Keratinocyte (primary cell): Measurements from ENCODE around the gene WDR70. TPM values are rescaled to one million over a fixed set of nuclear protein-coding genes. Genes with fewer than 3 reads are reported as not detected.
"Not testable (repeated sequence)": the region's sequence is repeated elsewhere in the genome, so short reads cannot be mapped to it uniquely, and the experiment has no call there.

Experiments used
- DNase-seq: peaks from one replicate; pipeline ENCODE4 v3.0.0-alpha.2; 2011; ENCODE audit warnings: low read depth, missing footprints, low spot score
- FAIRE-seq: peaks from 2 replicates; lab custom pipeline; 2011; peaks lifted over from hg19 to GRCh38; lab: Jason Lieb, UNC
- H2AFZ ChIP-seq: 2 replicates; pipeline ENCODE4 v1.6.0; 2012; ENCODE audit warnings: low read length, control low read depth, inconsistent platforms; ENCODE audit not compliant: control insufficient read depth
- H3K27ac ChIP-seq: 2 replicates; pipeline ENCODE4 v1.5.1; 2011; ENCODE audit warnings: low read length; ENCODE audit not compliant: control insufficient read depth, insufficient read depth
- H3K27me3 ChIP-seq: 3 replicates; pipeline ENCODE4 v1.6.0; 2011; ENCODE audit warnings: low read length; ENCODE audit not compliant: control insufficient read depth, insufficient read depth; ENCODE audit errors: extremely low read depth
- H3K36me3 ChIP-seq, 2 experiments: 2 replicates in 1 of 2; 3 replicates in 1 of 2; pipeline ENCODE4 v1.5.1; 2011; ENCODE audit warnings: low read length in 2 of 2, mild to moderate bottlenecking in 1 of 2; ENCODE audit not compliant: control insufficient read depth in 2 of 2, insufficient read depth in 2 of 2; ENCODE audit errors: extremely low read depth in 1 of 2
- H3K4me1 ChIP-seq: 3 replicates; pipeline ENCODE4 v1.5.1; 2011; ENCODE audit warnings: low read length; ENCODE audit not compliant: control insufficient read depth, insufficient read depth; ENCODE audit errors: extremely low read depth
- H3K4me2 ChIP-seq: 3 replicates; pipeline ENCODE4 v1.6.0; 2011; ENCODE audit warnings: low read depth, low read length; ENCODE audit not compliant: control insufficient read depth, insufficient read depth; ENCODE audit errors: extremely low read depth
- H3K4me3 ChIP-seq, 3 experiments: fragments of 200-600 bp in 1 of 3; sonication (generic) in 1 of 3; 2 replicates in 2 of 3; 3 replicates in 1 of 3; pipeline ENCODE4 v1.5.1; 2011 to 2016; ENCODE audit warnings: low read length in 3 of 3, mild to moderate bottlenecking in 3 of 3, control low read depth in 2 of 3, inconsistent platforms in 1 of 3, low read depth in 1 of 3, mixed read lengths in 1 of 3, mixed run types in 1 of 3, moderate library complexity in 1 of 3; ENCODE audit not compliant: control insufficient read depth in 2 of 3, insufficient read depth in 2 of 3; ENCODE audit errors: extremely low read depth in 1 of 3
- H3K79me2 ChIP-seq: 2 replicates; pipeline ENCODE4 v1.6.0; 2012; ENCODE audit warnings: low read length; ENCODE audit not compliant: control insufficient read depth, insufficient read depth
- H3K9ac ChIP-seq: 3 replicates; pipeline ENCODE4 v1.6.0; 2011; ENCODE audit warnings: low read length; ENCODE audit not compliant: control insufficient read depth, insufficient read depth; ENCODE audit errors: extremely low read depth
- H3K9me1 ChIP-seq: 3 replicates; pipeline ENCODE4 v1.6.0; 2011; ENCODE audit warnings: low read length; ENCODE audit not compliant: control insufficient read depth, insufficient read depth; ENCODE audit errors: extremely low read depth
- H3K9me3 ChIP-seq: 2 replicates; pipeline ENCODE4 v1.5.1; 2012; ENCODE audit warnings: low read depth, low read length; ENCODE audit not compliant: control insufficient read depth
- H4K20me1 ChIP-seq: 3 replicates; pipeline ENCODE4 v1.6.0; 2011; ENCODE audit warnings: low read length; ENCODE audit not compliant: control insufficient read depth, insufficient read depth; ENCODE audit errors: extremely low read depth
- EZH2 ChIP-seq: IDR thresholded peaks from one replicate; pipeline ENCODE4 v1.6.1; 2012; ENCODE audit warnings: inconsistent platforms, mild to moderate bottlenecking, low read length, moderate library complexity
- dilution Hi-C: fragments of 300-500 bp; cut with MboI; formaldehyde crosslinking; loops from one replicate; pipeline ENCODE4 v1.7.0; 2020; ENCODE audit warnings: low sequenced_read_pairs; ENCODE audit not compliant: extremely low pct_ligation_motif_present
- polyA plus RNA-seq, 5 experiments: library from polyadenylated mRNA; depleted of rRNA in 3 of 5; stranded (reverse) in 3 of 5; stranded (forward) in 1 of 5; unstranded in 1 of 5; fragments of >200 nt; gene quantifications; 1 replicate in 1 of 5; 2 replicates in 3 of 5; 3 replicates in 1 of 5; pipeline versions ENCODE4 v1.2.1 to v1.2.3, GENCODE V29; 2011 to 2012; ENCODE audit warnings: missing spikeins in 2 of 5, low read depth in 1 of 5, low replicate concordance in 1 of 5
- TF ChIP-seq, protein P1 (sequence below), 3 experiments: IDR thresholded peaks in 1 of 3; conservative IDR thresholded peaks in 1 of 3; optimal IDR thresholded peaks in 1 of 3; 2 replicates in 2 of 3; 3 replicates in 1 of 3; pipeline versions ENCODE3 to v1.5.1; 2011; ENCODE audit warnings: low read length in 3 of 3, mild to moderate bottlenecking in 3 of 3, moderate library complexity in 2 of 3, control low read depth in 1 of 3, inconsistent platforms in 1 of 3; ENCODE audit not compliant: insufficient read depth in 2 of 3; ENCODE audit errors: extremely low read depth in 1 of 3

Gene WDR70
- polyA plus RNA-seq, 1 donor (not counting 4 experiments of a cell fraction or from before 2014, with no cell fraction given): 25.1 TPM

DNA sequence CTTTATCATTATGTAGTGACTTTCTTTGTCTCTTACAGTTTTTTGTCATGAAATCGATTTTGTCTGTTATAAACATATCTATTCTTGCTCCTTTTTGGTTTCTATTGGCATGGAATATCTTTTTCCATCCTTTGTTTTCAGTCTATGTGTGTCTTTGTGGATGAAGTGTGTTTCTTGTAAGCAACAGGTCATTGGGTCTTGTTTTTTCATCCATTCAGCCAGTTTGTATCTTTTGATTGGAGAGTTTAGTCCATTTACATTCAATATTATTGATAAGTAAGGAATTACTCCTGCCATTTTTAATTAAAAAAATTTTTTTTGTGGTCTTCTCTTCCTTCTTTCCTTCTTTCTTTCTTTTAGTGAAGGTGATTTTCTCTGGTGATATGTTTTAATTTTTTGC is 266.6 kb downstream of the WDR70 start:
- TF ChIP-seq, protein P1, sequence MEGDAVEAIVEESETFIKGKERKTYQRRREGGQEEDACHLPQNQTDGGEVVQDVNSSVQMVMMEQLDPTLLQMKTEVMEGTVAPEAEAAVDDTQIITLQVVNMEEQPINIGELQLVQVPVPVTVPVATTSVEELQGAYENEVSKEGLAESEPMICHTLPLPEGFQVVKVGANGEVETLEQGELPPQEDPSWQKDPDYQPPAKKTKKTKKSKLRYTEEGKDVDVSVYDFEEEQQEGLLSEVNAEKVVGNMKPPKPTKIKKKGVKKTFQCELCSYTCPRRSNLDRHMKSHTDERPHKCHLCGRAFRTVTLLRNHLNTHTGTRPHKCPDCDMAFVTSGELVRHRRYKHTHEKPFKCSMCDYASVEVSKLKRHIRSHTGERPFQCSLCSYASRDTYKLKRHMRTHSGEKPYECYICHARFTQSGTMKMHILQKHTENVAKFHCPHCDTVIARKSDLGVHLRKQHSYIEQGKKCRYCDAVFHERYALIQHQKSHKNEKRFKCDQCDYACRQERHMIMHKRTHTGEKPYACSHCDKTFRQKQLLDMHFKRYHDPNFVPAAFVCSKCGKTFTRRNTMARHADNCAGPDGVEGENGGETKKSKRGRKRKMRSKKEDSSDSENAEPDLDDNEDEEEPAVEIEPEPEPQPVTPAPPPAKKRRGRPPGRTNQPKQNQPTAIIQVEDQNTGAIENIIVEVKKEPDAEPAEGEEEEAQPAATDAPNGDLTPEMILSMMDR (optimal IDR thresholded peaks at IDR 0.05 in 1 of 3, IDR thresholded peaks at IDR 0.05 in 1 of 3, conservative IDR thresholded peaks at IDR 0.05 in 1 of 3; ENCODE audit: extremely low read depth in 1 of 3, insufficient read depth in 2 of 3, low read length in 3 of 3): no peak
- no peak for TF ChIP-seq EZH2
- no peak for FAIRE-seq

DNA sequence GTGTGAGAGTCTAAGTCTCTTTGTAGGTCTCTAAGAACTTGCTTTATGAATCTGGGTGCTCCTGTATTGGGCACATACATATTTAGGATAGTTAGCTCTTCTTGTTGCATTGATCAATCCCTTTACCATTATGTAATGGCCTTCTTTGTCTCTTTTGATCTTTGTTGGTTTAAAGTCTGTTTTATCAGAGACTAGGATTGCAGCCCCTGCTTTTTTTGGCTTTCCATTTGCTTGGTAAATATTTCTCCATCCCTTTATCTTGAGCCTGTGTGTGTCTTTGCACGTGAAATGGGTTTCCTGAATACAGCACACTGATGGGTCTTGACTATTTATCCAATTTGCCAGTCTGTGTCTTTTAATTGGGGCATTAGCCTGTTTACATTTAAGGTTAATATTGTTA is 275.4 kb downstream of the WDR70 start:
- H3K9ac ChIP-seq, H3K4me1 ChIP-seq, FAIRE-seq, DNase-seq, dilution Hi-C loops, H4K20me1 ChIP-seq, H3K9me1 ChIP-seq, H3K9me3 ChIP-seq, H3K79me2 ChIP-seq, H3K27me3 ChIP-seq, H3K36me3 ChIP-seq, H2AFZ ChIP-seq, H3K4me2 ChIP-seq, H3K4me3 ChIP-seq, H3K27ac ChIP-seq: not testable (repeated sequence)

More for the DNA sequence above, 266.6 kb downstream of the WDR70 start:
- H3K4me3 ChIP-seq: no peak overlapping the region
- no peak overlapping the region for H3K27ac ChIP-seq
- no peak for DNase-seq
- no peaks in the 10 kb centered on the region for H3K9me3 ChIP-seq
- dilution Hi-C loops: no loop called here
- H3K9me1 ChIP-seq: no peaks in the 10 kb centered on the region
- no peak overlapping the region for H3K4me2 ChIP-seq
- H3K4me1 ChIP-seq: no peaks in the 10 kb centered on the region
- H3K27me3 ChIP-seq: no peaks in the 10 kb centered on the region
- H3K9ac ChIP-seq: no peak overlapping the region
- H3K79me2 ChIP-seq: no peaks in the 10 kb centered on the region
- no peaks in the 10 kb centered on the region for H4K20me1 ChIP-seq
- no peak overlapping the region for H2AFZ ChIP-seq
- no peaks in the 10 kb centered on the region for H3K36me3 ChIP-seq

GRCh38 chr5:37657046-37657445 is 277.9 kb downstream of the WDR70 start:
- FAIRE-seq: no peak

More at GRCh38 chr5:37657046-37657445, 277.9 kb downstream of the WDR70 start:
- Histone ChIP-seq H4K20me1 (no peaks in the 10 kb centered on the region), H3K36me3 (no peaks in the 10 kb centered on the region), H3K4me3 (no peak overlapping the region), H3K4me1 (peaks cover 7% of the 10 kb centered on the region), H3K79me2 (no peaks in the 10 kb centered on the region), H3K4me2 (no peak overlapping the region), H2AFZ (no peak overlapping the region), H3K9ac (no peak overlapping the region), H3K9me1 (no peaks in the 10 kb centered on the region), H3K9me3 (no peaks in the 10 kb centered on the region), H3K27me3 (no peaks in the 10 kb centered on the region), H3K27ac (no peak overlapping the region)
- TF ChIP-seq EZH2: no peak
- TF ChIP-seq, protein P1 (optimal IDR thresholded peaks at IDR 0.05 in 1 of 3, IDR thresholded peaks at IDR 0.05 in 1 of 3, conservative IDR thresholded peaks at IDR 0.05 in 1 of 3; ENCODE audit: extremely low read depth in 1 of 3, insufficient read depth in 2 of 3, low read length in 3 of 3): no peak
- dilution Hi-C loops: no loop called here
- no peak for DNase-seq
